Uterus (tissue), 2 donors: ENCODE results near the gene S100A11.

ENCODE experiments used
- CTCF ChIP-seq, 4 experiments: fragments of 200-600 bp in 2 of 4; fragments of 450-650 bp in 2 of 4; sonication (generic) in 2 of 4; IDR thresholded peaks; one replicate each; pipeline ENCODE4 v1.5.1; 2016 to 2019; ENCODE audit warnings: antibody characterized with exemption in 4 of 4, mild to moderate bottlenecking in 2 of 4, moderate library complexity in 1 of 4
- POLR2A ChIP-seq, 2 donors: fragments of 450-650 bp; IDR thresholded peaks; one replicate each; pipeline ENCODE4 v1.6.1; 2016; ENCODE audit warnings: antibody characterized with exemption in 2 of 2, mild to moderate bottlenecking in 1 of 2, moderate library complexity in 1 of 2

- TF ChIP-seq CTCF (IDR thresholded peaks at IDR 0.05) = no peak
- TF ChIP-seq POLR2A (IDR thresholded peaks at IDR 0.05) = no peak
These were observed 46.5 kb downstream of the S100A11 start for GRCh38 chr1:151990058-151990855.
